HUES6 (cell line): ENCODE results near the gene RAB6B.

Experiments
- H3K27ac ChIP-seq: 2 replicates; pipeline ENCODE4 v1.7.0; 2013; ENCODE audit warnings: low read depth, mild to moderate bottlenecking, low read length, inconsistent platforms
- H3K27me3 ChIP-seq: 2 replicates; pipeline ENCODE4 v1.6.1; 2013; ENCODE audit warnings: low read length; ENCODE audit not compliant: control insufficient read depth, insufficient read depth
- H3K36me3 ChIP-seq: 2 replicates; pipeline ENCODE4 v1.6.1; 2013; ENCODE audit warnings: low read length; ENCODE audit not compliant: control insufficient read depth, insufficient read depth
- H3K4me1 ChIP-seq: 2 replicates; pipeline ENCODE4 v1.6.1; 2013; ENCODE audit warnings: low read length; ENCODE audit not compliant: control insufficient read depth, insufficient read depth
- H3K4me3 ChIP-seq: 2 replicates; pipeline ENCODE4 v1.5.1; 2013; ENCODE audit warnings: low read depth, low read length
- H3K9ac ChIP-seq: one replicate; pipeline ENCODE4 v1.6.1; 2013; ENCODE audit warnings: mild to moderate bottlenecking, low read length
- H3K9me3 ChIP-seq: 2 replicates; pipeline ENCODE4 v1.6.1; 2013; ENCODE audit warnings: low read depth, low read length; ENCODE audit not compliant: control insufficient read depth, insufficient read depth

RAB6B gene

DNA sequence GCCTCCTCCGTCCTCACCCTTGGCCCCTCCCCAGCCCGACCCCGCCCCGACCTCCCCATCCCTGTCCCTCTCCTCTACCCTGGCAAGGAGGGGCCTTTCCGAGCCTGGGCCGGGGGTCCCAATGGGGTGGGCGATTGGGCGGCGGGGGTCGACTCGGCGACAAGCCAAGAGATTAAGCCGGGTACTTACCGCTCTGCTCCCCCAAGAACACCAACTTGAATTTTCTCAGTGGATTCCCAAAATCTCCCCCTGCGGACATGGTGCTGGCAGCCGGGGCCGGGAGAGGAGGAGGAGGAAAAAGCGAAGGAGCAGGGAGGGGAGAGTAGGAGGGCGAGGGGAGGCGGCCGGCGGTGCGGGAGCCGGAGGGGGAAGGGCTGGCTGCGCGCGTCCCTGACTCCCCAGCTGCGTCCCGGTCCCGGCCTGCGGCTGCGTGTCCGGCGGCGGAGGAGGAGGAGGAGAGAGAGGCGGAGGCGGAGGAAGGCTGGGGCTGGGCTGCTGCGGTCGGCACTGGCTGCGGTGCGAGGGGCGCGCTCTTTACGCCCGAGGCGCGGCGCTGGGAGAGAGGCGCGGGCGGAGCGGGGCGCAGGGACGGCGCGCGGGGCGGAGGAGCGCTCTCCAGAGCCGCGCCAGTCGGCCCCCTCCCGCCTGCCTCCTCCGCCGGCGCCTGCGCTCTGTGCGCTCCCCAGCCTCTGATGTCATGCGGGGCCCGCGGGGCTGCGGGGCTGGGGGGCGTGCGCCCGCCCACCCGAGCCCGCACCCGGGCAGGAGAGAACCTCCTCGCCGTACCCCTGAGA is at the start of gene RAB6B:
Gene RAB6B (minus strand): TSS at position 675 of the 794 bp plus-strand sequence. CDS start 416 bp downstream, at position 259.
- Histone ChIP-seq H3K27ac (no peak within 1 kb of the TSS), H3K9ac (peak within 1 kb of the TSS; percentile 2), H3K4me1 (peaks cover 7% of the 10 kb centered on the region), H3K9me3 (no peaks in the 10 kb centered on the region), H3K27me3 (peaks cover 58% of the 10 kb centered on the region), H3K36me3 (no peaks in the 10 kb centered on the region), H3K4me3 (peak within 1 kb of the TSS; percentile 79)

DNA sequence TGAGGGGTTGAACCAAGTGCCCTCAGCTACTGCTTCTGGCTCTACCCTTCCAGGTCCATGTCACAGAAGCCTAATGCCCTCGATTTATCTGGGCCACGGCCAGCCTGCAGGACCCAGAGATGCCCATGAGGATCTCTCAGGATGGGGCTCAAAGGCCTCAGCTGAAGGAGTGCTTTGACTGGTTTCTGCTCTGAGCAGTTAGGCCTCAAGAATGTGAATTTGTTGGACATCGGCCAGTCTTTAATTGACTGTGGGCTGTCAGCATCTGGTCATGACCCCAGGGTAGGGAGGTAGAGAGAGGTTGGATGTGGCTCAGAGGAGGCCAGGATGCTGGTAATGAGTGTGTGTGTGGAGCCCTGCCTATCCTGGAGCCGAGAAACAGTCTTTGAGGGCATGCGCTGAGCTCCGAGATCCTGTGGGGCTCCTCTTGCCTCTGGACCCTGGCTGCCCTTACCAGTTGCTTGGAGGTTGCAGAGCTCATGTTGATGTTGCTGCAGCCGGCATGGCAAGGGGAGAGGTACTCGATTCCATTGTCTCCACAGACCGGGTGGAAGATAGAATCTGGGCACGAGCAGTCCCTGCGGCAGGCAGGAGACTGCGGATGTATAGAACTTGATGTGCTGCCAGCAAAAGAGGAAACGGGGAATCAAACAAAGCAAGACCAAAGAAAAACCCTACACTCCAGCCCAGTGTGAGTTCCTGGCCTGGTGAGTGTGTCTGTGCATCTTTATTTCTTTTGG is 49.1 kb upstream of the RAB6B start:
- Histone ChIP-seq H3K4me3 (no peak overlapping the region), H3K4me1 (peaks cover 28% of the 10 kb centered on the region), H3K9ac (no peak overlapping the region), H3K36me3 (no peaks in the 10 kb centered on the region), H3K27ac (no peak overlapping the region), H3K27me3 (0 out of 2 replicates have a peak, but pooled peaks cover 6% of the 10 kb centered on the region), H3K9me3 (no peaks in the 10 kb centered on the region)

- Histone ChIP-seq H3K27me3 (0 out of 2 replicates have a peak, but pooled peaks cover 6% of the 10 kb centered on the region), H3K4me3 (no peak overlapping the region), H3K9ac (no peak overlapping the region), H3K4me1 (peaks cover 25% of the 10 kb centered on the region), H3K9me3 (no peaks in the 10 kb centered on the region), H3K27ac (no peak overlapping the region), H3K36me3 (no peaks in the 10 kb centered on the region)
Measured at GRCh38 chr3:133944181-133944580, 48.5 kb upstream of the RAB6B start.

DNA sequence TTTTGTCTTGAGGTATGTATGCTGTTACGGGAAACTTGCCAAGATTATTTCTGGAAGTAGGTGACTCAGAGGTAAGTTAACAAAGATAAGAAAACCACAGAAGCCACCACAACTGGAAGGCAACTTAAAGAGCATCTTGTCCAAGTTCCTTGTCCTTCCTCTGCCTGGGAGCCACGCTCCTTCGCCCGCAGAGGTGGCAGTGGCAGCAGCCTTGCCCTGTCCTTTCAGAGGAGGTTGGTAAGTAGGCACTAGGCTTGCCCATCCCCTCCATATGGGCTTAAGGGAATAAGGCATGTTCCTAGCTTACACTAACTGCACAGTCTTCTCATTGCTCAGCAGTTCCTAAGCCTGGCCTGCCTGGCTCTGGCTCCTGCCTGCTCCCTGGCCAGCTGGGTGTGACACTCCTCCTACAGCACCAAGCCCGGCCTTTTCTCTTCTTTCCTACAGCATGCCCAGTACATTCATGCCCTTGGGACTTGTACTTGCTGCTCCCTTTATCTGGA is 48.0 kb upstream of the RAB6B start:
- Histone ChIP-seq H3K9ac (no peak overlapping the region), H3K36me3 (no peaks in the 10 kb centered on the region), H3K4me3 (no peak overlapping the region), H3K4me1 (peaks cover 20% of the 10 kb centered on the region), H3K27ac (no peak overlapping the region), H3K27me3 (0 out of 2 replicates have a peak, but pooled peaks cover 5% of the 10 kb centered on the region), H3K9me3 (no peaks in the 10 kb centered on the region)

- Histone ChIP-seq H3K9me3 (no peaks in the 10 kb centered on the region), H3K27ac (no peak overlapping the region), H3K4me1 (peaks cover 16% of the 10 kb centered on the region), H3K4me3 (no peak overlapping the region), H3K36me3 (no peaks in the 10 kb centered on the region), H3K9ac (no peak overlapping the region), H3K27me3 (no peaks in the 10 kb centered on the region)
Measured at GRCh38 chr3:133943031-133943535, 47.4 kb upstream of the RAB6B start.

- Histone ChIP-seq H3K9ac (no peak overlapping the region), H3K9me3 (no peaks in the 10 kb centered on the region), H3K27me3 (no peaks in the 10 kb centered on the region), H3K36me3 (no peaks in the 10 kb centered on the region), H3K4me1 (peaks cover 16% of the 10 kb centered on the region), H3K4me3 (no peak overlapping the region), H3K27ac (no peak overlapping the region)
Measured at GRCh38 chr3:133941415-133941821, 45.7 kb upstream of the RAB6B start.

GRCh38 chr3:133940536-133940935 is 44.9 kb upstream of the RAB6B start:
- no peak overlapping the region for H3K9ac ChIP-seq
- H3K36me3 ChIP-seq: no peaks in the 10 kb centered on the region
- H3K4me3 ChIP-seq: no peak overlapping the region
- no peaks in the 10 kb centered on the region for H3K9me3 ChIP-seq
- no peaks in the 10 kb centered on the region for H3K27me3 ChIP-seq
- no peak overlapping the region for H3K27ac ChIP-seq
- H3K4me1 ChIP-seq: peaks cover 16% of the 10 kb centered on the region

- H3K9me3 ChIP-seq: no peaks in the 10 kb centered on the region
- H3K36me3 ChIP-seq: no peaks in the 10 kb centered on the region
- H3K9ac ChIP-seq: no peak overlapping the region
- H3K27me3 ChIP-seq: no peaks in the 10 kb centered on the region
- H3K4me1 ChIP-seq: peaks cover 16% of the 10 kb centered on the region
- no peak overlapping the region for H3K27ac ChIP-seq
- H3K4me3 ChIP-seq: no peak overlapping the region
Measured at GRCh38 chr3:133939463-133939835, 43.8 kb upstream of the RAB6B start.

DNA sequence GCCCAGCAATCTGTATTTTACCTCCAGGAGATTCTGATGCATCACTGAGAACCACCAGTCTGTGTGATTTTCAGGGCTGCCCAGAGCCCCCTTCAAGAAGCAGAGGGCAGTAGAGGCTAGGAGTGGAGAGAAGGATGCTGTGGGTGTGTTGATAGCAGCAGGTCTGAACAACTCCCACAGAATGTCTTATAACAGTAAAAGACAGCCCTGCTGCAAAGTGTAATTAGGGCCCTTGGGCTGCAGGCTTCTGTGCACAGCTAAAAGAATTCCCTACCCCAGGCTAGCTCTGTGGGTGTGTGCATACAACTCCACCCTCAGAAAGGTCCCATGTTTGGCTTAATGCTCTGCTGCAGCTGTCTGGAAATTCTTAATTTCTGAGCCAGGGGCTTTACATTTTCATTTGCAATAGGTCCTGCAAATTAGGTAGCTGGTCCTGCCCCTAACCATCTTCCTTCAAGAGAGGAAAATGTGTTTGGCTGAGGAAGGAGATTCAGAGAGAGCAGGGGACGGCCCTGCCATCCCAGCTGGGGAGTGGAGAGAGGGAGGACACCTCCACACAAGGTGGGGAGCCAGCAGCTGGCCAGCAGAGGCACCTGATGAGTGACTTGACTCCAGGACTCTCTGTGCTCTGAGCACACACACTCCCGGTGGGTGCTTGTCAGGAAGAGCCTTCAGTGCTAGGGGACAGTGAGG is 43.2 kb upstream of the RAB6B start:
- no peaks in the 10 kb centered on the region for H3K36me3 ChIP-seq
- H3K27ac ChIP-seq: no peak overlapping the region
- H3K27me3 ChIP-seq: no peaks in the 10 kb centered on the region
- no peak overlapping the region for H3K4me3 ChIP-seq
- no peak overlapping the region for H3K9ac ChIP-seq
- no peaks in the 10 kb centered on the region for H3K9me3 ChIP-seq
- peaks cover 16% of the 10 kb centered on the region for H3K4me1 ChIP-seq

DNA sequence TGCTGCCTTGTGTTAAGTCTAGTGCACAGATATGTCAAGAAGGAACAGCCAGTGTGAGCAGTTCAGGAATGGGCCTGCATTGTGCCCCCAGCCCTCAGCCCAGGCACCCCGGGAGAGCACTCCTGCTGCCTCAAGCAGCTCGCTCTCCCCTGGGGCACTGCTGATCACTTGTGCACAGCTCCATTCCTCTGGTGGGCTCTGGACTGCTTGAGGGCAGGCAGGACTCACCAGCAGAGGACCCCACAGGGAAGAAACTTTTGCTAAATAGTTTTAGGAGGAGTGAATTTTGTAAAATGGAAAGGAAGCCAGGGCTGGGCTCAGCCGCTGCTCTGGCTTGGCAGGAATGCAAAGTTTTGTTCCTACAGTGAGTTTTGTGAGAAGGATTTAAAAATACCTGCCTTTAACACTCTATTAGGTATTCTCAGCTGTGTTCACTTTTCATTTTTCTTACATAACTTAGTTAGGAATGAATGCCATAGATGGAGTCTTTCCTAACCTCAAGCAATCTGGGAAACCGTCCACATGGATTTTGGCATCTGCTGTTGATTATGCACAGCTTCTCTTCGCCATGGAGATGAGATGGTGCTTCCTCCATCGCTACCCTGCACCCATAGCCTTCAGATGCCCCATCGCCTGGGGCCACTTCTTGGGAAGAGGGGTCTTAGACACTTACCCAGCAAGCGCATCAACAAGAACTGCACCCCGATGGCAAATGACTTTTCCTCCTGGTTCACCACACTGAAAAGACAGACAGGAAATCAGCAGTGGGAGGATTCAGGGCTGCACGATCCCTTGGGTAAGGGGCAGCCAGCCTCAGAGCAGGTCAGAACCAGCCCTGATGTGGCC is 42.3 kb upstream of the RAB6B start:
- no peaks in the 10 kb centered on the region for H3K36me3 ChIP-seq
- H3K9ac ChIP-seq: no peak overlapping the region
- H3K27me3 ChIP-seq: no peaks in the 10 kb centered on the region
- H3K9me3 ChIP-seq: no peaks in the 10 kb centered on the region
- H3K4me1 ChIP-seq: peaks cover 16% of the 10 kb centered on the region
- no peak overlapping the region for H3K4me3 ChIP-seq
- no peak overlapping the region for H3K27ac ChIP-seq
